Trophoblast cell (in vitro differentiated cells and primary cell): ENCODE results near the gene MAGI1.

ENCODE experiments used
- DNase-seq, 2 donors: peaks; one replicate each; pipeline ENCODE4 v3.0.0-alpha.2; 2016
- H2AFZ ChIP-seq: 2 replicates; pipeline ENCODE4 v1.6.1; 2013; ENCODE audit warnings: low read length, moderate library complexity, mild to moderate bottlenecking; ENCODE audit not compliant: insufficient read depth, poor library complexity
- H2AK5ac ChIP-seq: 2 replicates; pipeline ENCODE4 v1.6.1; 2013; ENCODE audit warnings: mild to moderate bottlenecking, low read length
- H2BK120ac ChIP-seq: 2 replicates; pipeline ENCODE4 v1.6.1; 2013; ENCODE audit warnings: low read length, mild to moderate bottlenecking, moderate library complexity; ENCODE audit not compliant: insufficient read depth, poor library complexity
- H2BK12ac ChIP-seq: 2 replicates; pipeline ENCODE4 v1.6.1; 2013; ENCODE audit warnings: mild to moderate bottlenecking, low read length, moderate library complexity
- H2BK5ac ChIP-seq: 2 replicates; pipeline ENCODE4 v1.6.1; 2013; ENCODE audit warnings: low read length, low read depth, moderate library complexity, mild to moderate bottlenecking; ENCODE audit not compliant: poor library complexity
- H3K14ac ChIP-seq: 2 replicates; pipeline ENCODE4 v1.6.1; 2013; ENCODE audit warnings: mild to moderate bottlenecking, low read length
- H3K18ac ChIP-seq: 2 replicates; pipeline ENCODE4 v1.6.1; 2013; ENCODE audit warnings: mild to moderate bottlenecking, low read length
- H3K23ac ChIP-seq: 2 replicates; pipeline ENCODE4 v1.6.1; 2013; ENCODE audit warnings: low read length
- H3K27ac ChIP-seq: 2 replicates; pipeline ENCODE4 v1.5.1; 2013; ENCODE audit warnings: low read depth, mild to moderate bottlenecking, inconsistent platforms, low read length, moderate library complexity
- H3K27me3 ChIP-seq: 2 replicates; pipeline ENCODE4 v1.6.1; 2013; ENCODE audit warnings: inconsistent platforms, mild to moderate bottlenecking, low read length, moderate library complexity; ENCODE audit not compliant: insufficient read depth
- H3K36me3 ChIP-seq, 2 experiments: 1 replicate in 1 of 2; 2 replicates in 1 of 2; pipeline ENCODE4 v1.6.1; 2013; ENCODE audit warnings: low read length in 2 of 2, mild to moderate bottlenecking in 2 of 2, moderate library complexity in 1 of 2; ENCODE audit not compliant: insufficient read depth in 2 of 2, control insufficient read depth in 1 of 2
- H3K4ac ChIP-seq: 2 replicates; pipeline ENCODE4 v1.6.1; 2013; ENCODE audit warnings: low read depth, mild to moderate bottlenecking, low read length, moderate library complexity
- H3K4me1 ChIP-seq, 2 experiments: 1 replicate in 1 of 2; 2 replicates in 1 of 2; pipeline ENCODE4 v1.6.1; 2013; ENCODE audit warnings: low read length in 2 of 2, mild to moderate bottlenecking in 2 of 2, moderate library complexity in 1 of 2; ENCODE audit not compliant: insufficient read depth in 2 of 2, control insufficient read depth in 1 of 2
- H3K4me2 ChIP-seq: 2 replicates; pipeline ENCODE4 v1.6.1; 2013; ENCODE audit warnings: inconsistent platforms, mild to moderate bottlenecking, low read length, moderate library complexity
- H3K4me3 ChIP-seq: 2 replicates; pipeline ENCODE4 v1.5.1; 2013; ENCODE audit warnings: mild to moderate bottlenecking, low read depth, low read length, inconsistent platforms
- H3K79me1 ChIP-seq: one replicate; pipeline ENCODE4 v1.6.1; 2013; ENCODE audit warnings: low read length
- H3K79me2 ChIP-seq: 2 replicates; pipeline ENCODE4 v1.6.1; 2013; ENCODE audit warnings: low read length, mild to moderate bottlenecking; ENCODE audit not compliant: control insufficient read depth, insufficient read depth, poor library complexity
- H3K9ac ChIP-seq: 2 replicates; pipeline ENCODE4 v1.6.1; 2013; ENCODE audit warnings: mild to moderate bottlenecking, low read length
- H3K9me3 ChIP-seq: 2 replicates; pipeline ENCODE4 v1.6.1; 2013; ENCODE audit warnings: low read depth, mild to moderate bottlenecking, control low read depth, inconsistent platforms, low read length; ENCODE audit not compliant: insufficient read depth
- H4K12ac ChIP-seq: 2 replicates; pipeline ENCODE4 v1.6.1; 2013; ENCODE audit warnings: low read depth, mild to moderate bottlenecking, low read length, moderate library complexity
- H4K8ac ChIP-seq: 2 replicates; pipeline ENCODE4 v1.6.1; 2013; ENCODE audit warnings: low read depth, mild to moderate bottlenecking, low read length, moderate library complexity
- H4K91ac ChIP-seq: one replicate; pipeline ENCODE4 v1.6.1; 2013; ENCODE audit warnings: low read depth, mild to moderate bottlenecking, low read length, moderate library complexity
- WGBS: extraction: QIAGEN DNeasy Blood & Tissue Kit; methylation state at CpG from one replicate; pipeline ENCODE4 v1.1.7; 2013; ENCODE audit warnings: missing lambda C conversion rate; ENCODE audit not compliant: insufficient read length, insufficient coverage; ENCODE audit errors: extremely low coverage; 5-methylcytosine and 5-hydroxymethylcytosine counted together

The MAGI1 gene

DNA sequence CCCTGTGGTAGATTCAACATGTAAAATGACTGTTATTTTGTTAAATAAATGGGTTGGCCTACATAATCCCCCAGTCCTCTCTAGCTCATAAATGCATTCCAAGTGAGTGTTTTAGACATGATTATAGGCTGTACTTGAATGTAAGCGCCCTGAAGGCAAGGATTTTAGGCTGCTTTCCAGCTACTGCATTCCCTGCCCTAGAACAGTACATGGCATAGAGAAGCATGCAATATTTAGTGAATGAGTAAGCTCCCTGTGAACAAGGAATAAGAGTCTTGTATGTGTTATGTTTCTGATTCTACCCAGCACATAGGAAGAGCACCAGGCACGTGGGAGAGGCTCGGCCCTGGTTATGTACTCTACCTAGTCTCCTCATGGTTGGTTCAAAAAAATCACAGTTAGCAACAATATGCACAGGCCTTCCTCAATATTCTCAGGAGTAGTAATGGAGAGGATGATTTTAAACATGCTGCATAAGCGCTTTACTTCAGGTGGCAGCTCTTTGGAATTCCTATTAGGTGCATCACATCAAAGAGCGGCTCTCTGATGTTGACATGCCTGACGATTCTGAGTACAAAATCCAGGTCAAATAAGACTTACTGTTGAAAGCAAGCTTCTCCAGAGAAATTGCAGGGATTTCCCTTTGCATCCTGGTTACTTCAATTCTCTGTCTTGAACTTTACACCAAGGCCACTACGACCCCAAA, 456.6 kb downstream of the MAGI1 start:
- no peaks in the 10 kb centered on the region for H3K27me3 ChIP-seq
- no peak overlapping the region for H4K91ac ChIP-seq
- H2BK12ac ChIP-seq = no peak overlapping the region
- no peak overlapping the region for H3K9ac ChIP-seq
- no peak overlapping the region for H3K4me3 ChIP-seq
- H3K14ac ChIP-seq = no peak overlapping the region
- no peak overlapping the region for H3K18ac ChIP-seq
- no peaks in the 10 kb centered on the region for H3K79me1 ChIP-seq
- no peaks in the 10 kb centered on the region for H3K9me3 ChIP-seq
- no peaks in the 10 kb centered on the region for H3K36me3 ChIP-seq
- no peak overlapping the region for H2BK5ac ChIP-seq
- no peak overlapping the region for H3K4me2 ChIP-seq
- no peak overlapping the region for H3K4ac ChIP-seq
- no peaks in the 10 kb centered on the region for H3K79me2 ChIP-seq
- no peak overlapping the region for H2AFZ ChIP-seq
- H3K4me1 ChIP-seq = no peaks in the 10 kb centered on the region
- no peak overlapping the region for H3K23ac ChIP-seq
- no peak overlapping the region for H2AK5ac ChIP-seq
- no peak overlapping the region for H4K8ac ChIP-seq
- no peak overlapping the region for H4K12ac ChIP-seq
- H3K27ac ChIP-seq = no peak overlapping the region
- peak; percentile 3 to 18 for DNase-seq
- no peak overlapping the region for H2BK120ac ChIP-seq
- WGBS = no CpG with 5 or more reads among the region's 7 CpGs

DNA sequence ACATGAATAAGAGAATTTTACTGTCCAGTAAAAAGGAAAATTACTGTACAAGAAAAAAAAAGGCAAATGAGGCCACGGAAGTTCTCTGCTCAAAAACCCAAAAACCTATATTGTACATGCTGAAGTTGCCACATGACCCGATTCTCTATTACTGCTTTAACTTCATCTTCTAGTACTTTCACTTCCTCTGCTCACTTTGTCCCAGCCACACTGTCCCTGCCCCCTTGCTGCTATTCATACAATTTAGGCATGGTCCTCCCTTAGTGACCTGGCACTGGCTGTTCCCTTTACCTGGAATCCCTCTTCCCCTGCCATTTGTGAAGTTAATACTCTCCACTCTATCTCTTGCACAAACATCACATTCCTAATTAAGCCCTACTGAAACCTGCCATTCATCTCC, 457.4 kb downstream of the MAGI1 start:
- Histone ChIP-seq H3K4ac (no peak overlapping the region), H3K9me3 (no peaks in the 10 kb centered on the region), H4K12ac (no peak overlapping the region), H3K14ac (no peak overlapping the region), H4K8ac (no peak overlapping the region), H3K4me3 (no peak overlapping the region), H2BK120ac (no peak overlapping the region), H4K91ac (no peak overlapping the region), H3K18ac (no peak overlapping the region), H3K27ac (no peak overlapping the region), H3K79me1 (no peaks in the 10 kb centered on the region), H3K36me3 (no peaks in the 10 kb centered on the region), H3K27me3 (no peaks in the 10 kb centered on the region), H3K4me1 (no peaks in the 10 kb centered on the region), H2AFZ (no peak overlapping the region), H3K79me2 (no peaks in the 10 kb centered on the region), H2BK5ac (no peak overlapping the region), H3K23ac (no peak overlapping the region), H3K9ac (no peak overlapping the region), H2BK12ac (no peak overlapping the region), H3K4me2 (no peak overlapping the region), H2AK5ac (no peak overlapping the region)
- no CpG with 5 or more reads among the region's 2 CpGs for WGBS
- no peak for DNase-seq

DNA sequence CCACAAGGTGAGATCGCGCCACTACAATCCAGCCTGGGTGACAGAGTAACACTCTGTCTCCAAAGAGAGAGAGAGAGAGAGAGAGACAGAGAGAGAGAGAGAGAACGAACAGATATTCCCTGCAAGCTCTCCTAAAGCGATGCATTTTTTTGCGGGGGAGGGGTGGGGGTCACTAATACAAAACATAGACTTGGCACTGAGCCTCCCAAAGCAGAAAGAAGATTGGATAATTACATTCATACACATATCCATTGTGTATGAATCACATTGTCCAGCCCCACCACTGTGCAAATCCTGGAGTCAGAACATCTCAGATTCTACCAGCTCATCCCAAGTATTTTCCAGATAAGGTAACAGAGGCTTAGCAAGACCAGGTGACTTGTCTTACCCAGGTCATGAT, 459.9 kb downstream of the MAGI1 start:
- H4K12ac ChIP-seq = no peak overlapping the region
- H3K9ac ChIP-seq = no peak overlapping the region
- no peak overlapping the region for H2AK5ac ChIP-seq
- H3K14ac ChIP-seq = no peak overlapping the region
- H2BK120ac ChIP-seq = no peak overlapping the region
- H2AFZ ChIP-seq = no peak overlapping the region
- no peak overlapping the region for H3K23ac ChIP-seq
- no peak overlapping the region for H2BK5ac ChIP-seq
- H3K18ac ChIP-seq = no peak overlapping the region
- H3K27me3 ChIP-seq = no peaks in the 10 kb centered on the region
- no peak overlapping the region for H2BK12ac ChIP-seq
- H3K4me2 ChIP-seq = no peak overlapping the region
- no peaks in the 10 kb centered on the region for H3K79me1 ChIP-seq
- H4K91ac ChIP-seq = no peak overlapping the region
- no peak overlapping the region for H3K27ac ChIP-seq
- H3K4me3 ChIP-seq = no peak overlapping the region
- H3K9me3 ChIP-seq = no peaks in the 10 kb centered on the region
- H3K79me2 ChIP-seq = no peaks in the 10 kb centered on the region
- no peak overlapping the region for H4K8ac ChIP-seq
- H3K4me1 ChIP-seq = no peaks in the 10 kb centered on the region
- no peaks in the 10 kb centered on the region for H3K36me3 ChIP-seq
- no peak overlapping the region for H3K4ac ChIP-seq
- DNase-seq = no peak
- no CpG with 5 or more reads among the region's 5 CpGs for WGBS

DNA sequence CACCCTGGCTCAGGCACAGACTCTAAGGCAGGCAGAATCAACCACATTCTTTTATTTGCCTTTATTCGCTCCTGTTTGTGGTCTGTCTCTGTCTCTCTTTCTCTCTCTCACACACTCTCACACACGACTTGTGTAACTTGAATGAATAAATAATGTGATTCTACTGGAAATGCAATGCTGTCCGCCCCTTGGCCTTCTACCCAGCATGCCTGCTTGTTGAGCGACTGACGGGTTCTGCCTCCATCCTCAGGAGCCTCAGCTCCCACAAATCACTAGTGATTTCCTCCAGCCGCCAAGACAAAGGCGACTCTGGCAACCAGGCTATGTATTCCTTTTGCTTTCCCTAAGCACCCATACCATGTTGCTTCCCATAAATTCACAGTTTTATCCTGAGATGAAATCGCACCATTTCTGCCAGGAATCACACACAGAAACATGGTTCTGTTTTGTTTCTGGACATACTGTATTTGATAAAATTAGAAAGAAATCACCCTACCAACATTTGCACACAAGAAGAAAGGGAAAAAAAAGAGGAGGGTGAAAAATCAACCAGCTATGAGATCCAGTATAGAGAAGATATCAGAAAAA, 460.8 kb downstream of the MAGI1 start:
- Histone ChIP-seq H3K79me1 (no peaks in the 10 kb centered on the region), H4K91ac (no peak overlapping the region), H3K36me3 (no peaks in the 10 kb centered on the region), H3K9ac (no peak overlapping the region), H3K27ac (no peak overlapping the region), H3K18ac (no peak overlapping the region), H2BK12ac (no peak overlapping the region), H4K12ac (no peak overlapping the region), H3K4ac (no peak overlapping the region), H3K23ac (no peak overlapping the region), H2BK120ac (no peak overlapping the region), H3K4me3 (no peak overlapping the region), H3K4me2 (no peak overlapping the region), H3K27me3 (no peaks in the 10 kb centered on the region), H4K8ac (no peak overlapping the region), H3K79me2 (no peaks in the 10 kb centered on the region), H3K4me1 (no peaks in the 10 kb centered on the region), H3K9me3 (no peaks in the 10 kb centered on the region), H3K14ac (no peak overlapping the region), H2AFZ (no peak overlapping the region), H2AK5ac (no peak overlapping the region), H2BK5ac (no peak overlapping the region)
- DNase-seq = no peak
- no CpG with 5 or more reads among the region's 8 CpGs for WGBS
